HL-60 (cell line): ENCODE data around the gene CACNA1C.

ENCODE experiments used
- DNase-seq, 2 experiments: peaks; one replicate each; pipeline ENCODE4 v3.0.0-alpha.2; 2010 to 2020; ENCODE audit warnings: low read depth in 1 of 2, low spot score in 1 of 2
- H3K27ac ChIP-seq: fragments of 250-450 bp; sonication (Bioruptor Pico); replicated peaks from 2 replicates; pipeline ENCODE4 v1.5.1; 2020; ENCODE audit warnings: mild to moderate bottlenecking, moderate library complexity
- H3K27me3 ChIP-seq: fragments of 250-450 bp; sonication (Bioruptor Pico); 2 replicates; pipeline ENCODE4 v1.5.1; 2021; ENCODE audit warnings: mild to moderate bottlenecking, moderate library complexity; ENCODE audit not compliant: insufficient read depth, poor library complexity, severe bottlenecking
- H3K4me3 ChIP-seq: replicated peaks from 2 replicates; pipeline ENCODE4 v1.5.1; 2011; ENCODE audit warnings: mild to moderate bottlenecking, control low read depth, low read length; ENCODE audit not compliant: insufficient read depth
- CTCF ChIP-seq: IDR thresholded peaks from one replicate; pipeline ENCODE4 v1.5.1; 2011; ENCODE audit warnings: low read length, control low read depth, inconsistent platforms; ENCODE audit not compliant: insufficient read depth
- GABPA ChIP-seq: IDR thresholded peaks from 2 replicates; pipeline ENCODE4 v1.6.1; 2012; ENCODE audit warnings: low read depth
- POLR2AphosphoS5 ChIP-seq: IDR thresholded peaks from 2 replicates; pipeline ENCODE4 v1.6.1; 2012; ENCODE audit warnings: low read depth
- REST ChIP-seq: IDR thresholded peaks from 2 replicates; pipeline ENCODE4 v1.6.1; 2012; ENCODE audit warnings: low read depth; ENCODE audit not compliant: insufficient replicate concordance
- SPI1 ChIP-seq: IDR thresholded peaks from 2 replicates; pipeline ENCODE4 v1.6.1; 2012; ENCODE audit warnings: low read depth, mild to moderate bottlenecking, borderline replicate concordance

Gene CACNA1C

DNA sequence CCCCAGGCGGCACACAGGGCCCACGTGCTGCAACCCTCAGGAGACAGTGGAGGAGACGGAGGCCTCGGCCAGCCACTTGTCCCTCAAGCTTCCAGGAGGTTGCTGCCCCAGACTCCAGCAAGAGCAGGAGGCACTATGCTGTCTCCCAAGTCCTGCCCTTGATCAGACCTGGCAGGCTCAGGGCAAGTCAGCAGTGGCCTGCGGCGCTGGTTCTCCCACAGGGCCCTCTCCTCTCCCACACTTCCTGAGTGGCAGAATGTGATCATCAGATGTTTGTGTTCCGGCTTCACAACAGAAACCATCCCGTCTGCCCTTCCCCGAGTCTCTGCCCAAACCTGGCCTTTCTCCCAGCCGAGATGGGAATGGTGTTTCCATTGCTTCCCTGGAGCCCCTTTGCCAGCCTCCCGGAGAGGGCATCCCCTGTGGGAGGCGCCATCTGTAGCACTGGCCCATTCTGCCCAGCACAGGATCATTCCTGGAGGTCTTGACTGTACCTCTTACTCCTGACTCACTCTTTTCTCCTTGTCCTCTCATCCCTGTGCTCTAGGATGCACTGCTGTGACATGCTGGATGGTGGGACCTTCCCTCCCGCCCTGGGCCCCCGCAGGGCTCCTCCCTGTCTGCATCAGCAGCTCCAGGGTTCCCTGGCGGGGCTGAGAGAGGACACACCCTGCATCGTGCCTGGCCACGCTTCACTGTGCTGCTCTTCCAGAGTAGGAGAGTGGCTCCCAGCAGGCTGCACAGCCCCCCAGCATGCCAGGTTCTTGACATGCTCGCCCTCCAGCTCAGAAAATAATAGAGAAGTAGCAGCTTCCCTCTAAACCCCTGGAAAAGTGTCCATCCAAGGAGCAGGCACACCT is 627.3 kb downstream of the CACNA1C start:
- Histone ChIP-seq H3K4me3 (no peak overlapping the region), H3K27me3 (no peaks in the 10 kb centered on the region), H3K27ac (no peak overlapping the region)
- TF ChIP-seq REST (no peak), POLR2AphosphoS5 (no peak), CTCF (no peak), GABPA (no peak), SPI1 (no peak)
- no peak for DNase-seq

DNA sequence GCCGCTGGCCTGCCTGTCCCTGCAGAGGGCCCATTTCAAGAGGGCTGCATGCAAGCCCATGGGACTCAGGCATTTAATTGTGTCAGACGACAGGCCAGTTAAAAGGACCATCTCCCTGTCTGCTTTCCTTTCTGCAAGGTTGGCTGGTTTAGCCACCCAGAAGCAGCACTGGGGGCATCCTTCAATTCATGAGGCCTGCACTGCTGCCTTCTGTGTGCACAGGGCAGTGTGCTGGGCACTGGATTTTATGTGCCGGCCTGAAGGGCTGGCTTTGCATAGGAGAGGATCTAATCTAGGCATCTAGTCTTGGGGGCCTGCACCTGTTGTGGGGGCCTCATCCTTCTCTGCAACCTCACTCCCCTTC is 627.9 kb downstream of the CACNA1C start:
- DNase-seq: no peak
- H3K27me3 ChIP-seq: no peaks in the 10 kb centered on the region
- no peak for TF ChIP-seq GABPA
- TF ChIP-seq SPI1: no peak
- no peak for TF ChIP-seq REST
- no peak for TF ChIP-seq POLR2AphosphoS5
- H3K4me3 ChIP-seq: no peak overlapping the region
- H3K27ac ChIP-seq: no peak overlapping the region

GRCh38 chr12:2681450-2682205 is 628.8 kb downstream of the CACNA1C start:
- TF ChIP-seq GABPA (no peak), CTCF (no peak), REST (no peak), POLR2AphosphoS5 (no peak), SPI1 (no peak)
- no peak for DNase-seq
- no peak overlapping the region for H3K4me3 ChIP-seq
- H3K27me3 ChIP-seq: no peaks in the 10 kb centered on the region
- H3K27ac ChIP-seq: no peak overlapping the region
